HG03558 (cell line): ENCODE results near the gene RER1.
A peak's percentile ranks its signal among the peaks of the same experiment; 100 is the strongest.

Experiments
- ATAC-seq: cut with Tn5 transposase; IDR thresholded peaks from one replicate; pipeline ENCODE4 v1.9.1; 2021; ENCODE audit warnings: moderate number of reproducible peaks; ENCODE audit not compliant: unreplicated experiment; ENCODE audit errors: extremely low read depth

RER1 gene

GRCh38 chr1:2404142-2404889 lies 12.7 kb downstream of the RER1 start:
- no peak for ATAC-seq

GRCh38 chr1:2404890-2405511 lies 13.4 kb downstream of the RER1 start:
- ATAC-seq = no peak

- ATAC-seq = no peak
Measured at GRCh38 chr1:2405588-2406295, 14.1 kb downstream of the RER1 start.

- no peak for ATAC-seq
Measured at GRCh38 chr1:2406451-2407041, 14.9 kb downstream of the RER1 start.

- no peak for ATAC-seq
Measured at GRCh38 chr1:2407166-2407990, 15.7 kb downstream of the RER1 start.

GRCh38 chr1:2407991-2408275 lies 16.3 kb downstream of the RER1 start:
- ATAC-seq = no peak

GRCh38 chr1:2408456-2408855 lies 16.8 kb downstream of the RER1 start:
- no peak for ATAC-seq

- no peak for ATAC-seq
Measured at GRCh38 chr1:2408859-2409276, 17.2 kb downstream of the RER1 start.

GRCh38 chr1:2409745-2410144 lies 18.1 kb downstream of the RER1 start:
- no peak for ATAC-seq

GRCh38 chr1:2411801-2412394 lies 20.3 kb downstream of the RER1 start:
- ATAC-seq = peak; percentile 17

- ATAC-seq = peak; percentile 46
Measured at GRCh38 chr1:2412395-2412772, 20.7 kb downstream of the RER1 start, which contains the start of gene PEX10. Gene PEX10 (minus strand): TSS chr1:2412564. CDS start chr1:2412502, 62 bp downstream.

GRCh38 chr1:2412773-2413494 lies 21.3 kb downstream of the RER1 start:
- ATAC-seq = no peak

- no peak for ATAC-seq
Measured at GRCh38 chr1:2413495-2414296, 22.1 kb downstream of the RER1 start.

GRCh38 chr1:2414297-2414958 lies 22.8 kb downstream of the RER1 start:
- ATAC-seq = no peak

GRCh38 chr1:2415337-2415736 lies 23.7 kb downstream of the RER1 start:
- ATAC-seq = no peak

- ATAC-seq = no peak
Measured at GRCh38 chr1:2415801-2416208, 24.2 kb downstream of the RER1 start.

GRCh38 chr1:2416403-2416802 lies 24.8 kb downstream of the RER1 start:
- no peak for ATAC-seq
